ENCODE measurements around the gene DUSP6.

- no peak for TF ChIP-seq CTCF (IDR thresholded peaks at IDR 0.05)
- no peak for TF ChIP-seq POLR2A (IDR thresholded peaks at IDR 0.05)
Observed at GRCh38 chr12:89345830-89346740, 6.2 kb downstream of the DUSP6 start.
